Panc1 (cell line): ENCODE results near the gene AKR1B1.

ENCODE experiments used
- CTCF ChIP-seq: fragments of 450-650 bp; IDR thresholded peaks from 2 replicates; pipeline ENCODE4 v1.5.1; 2017; ENCODE audit warnings: mild to moderate bottlenecking
- POLR2AphosphoS5 ChIP-seq: IDR thresholded peaks from 2 replicates; pipeline ENCODE4 v1.6.1; 2012; ENCODE audit warnings: mild to moderate bottlenecking, low read depth, low read length, moderate library complexity
- REST ChIP-seq, 2 experiments: IDR thresholded peaks; 2 replicates each; pipeline ENCODE4 v1.6.1; 2011 to 2012; ENCODE audit warnings: low read depth in 2 of 2, control low read depth in 1 of 2, low read length in 1 of 2, mild to moderate bottlenecking in 1 of 2, moderate library complexity in 1 of 2; ENCODE audit not compliant: insufficient read depth in 1 of 2
- SIN3A ChIP-seq: IDR thresholded peaks from 2 replicates; pipeline ENCODE4 v1.6.1; 2012; ENCODE audit warnings: low read depth, mild to moderate bottlenecking, low read length, moderate library complexity, borderline replicate concordance; ENCODE audit not compliant: insufficient read depth

GRCh38 chr7:134427896-134428295, 31.0 kb downstream of the AKR1B1 start:
- TF ChIP-seq CTCF (no peak), POLR2AphosphoS5 (no peak), REST (IDR thresholded peaks at IDR 0.05; ENCODE audit: insufficient read depth in 1 of 2, low read depth in 2 of 2, low read length in 1 of 2) (no peak), SIN3A (no peak)
